GM19372 (cell line): ENCODE results near the gene PCBP4.

Source experiments
- ATAC-seq: cut with Tn5 transposase; IDR thresholded peaks from one replicate; pipeline ENCODE4 v1.9.1; 2021; ENCODE audit warnings: mild to moderate bottlenecking, low read depth, moderate library complexity; ENCODE audit not compliant: unreplicated experiment

Gene PCBP4

GRCh38 chr3:51974963-51975851, 8.0 kb upstream of the PCBP4 start, which contains the start of gene ABHD14A:
TSS of gene ABHD14A (plus strand) at chr3:51975064. CDS start at chr3:51975136, 72 bp downstream.
- ATAC-seq, result peak; percentile 68

- peak; percentile 3 for ATAC-seq
Observed at GRCh38 chr3:51974277-51974962, 7.2 kb upstream of the PCBP4 start.

GRCh38 chr3:51971350-51971749, 4.1 kb upstream of the PCBP4 start:
- ATAC-seq, result no peak

DNA sequence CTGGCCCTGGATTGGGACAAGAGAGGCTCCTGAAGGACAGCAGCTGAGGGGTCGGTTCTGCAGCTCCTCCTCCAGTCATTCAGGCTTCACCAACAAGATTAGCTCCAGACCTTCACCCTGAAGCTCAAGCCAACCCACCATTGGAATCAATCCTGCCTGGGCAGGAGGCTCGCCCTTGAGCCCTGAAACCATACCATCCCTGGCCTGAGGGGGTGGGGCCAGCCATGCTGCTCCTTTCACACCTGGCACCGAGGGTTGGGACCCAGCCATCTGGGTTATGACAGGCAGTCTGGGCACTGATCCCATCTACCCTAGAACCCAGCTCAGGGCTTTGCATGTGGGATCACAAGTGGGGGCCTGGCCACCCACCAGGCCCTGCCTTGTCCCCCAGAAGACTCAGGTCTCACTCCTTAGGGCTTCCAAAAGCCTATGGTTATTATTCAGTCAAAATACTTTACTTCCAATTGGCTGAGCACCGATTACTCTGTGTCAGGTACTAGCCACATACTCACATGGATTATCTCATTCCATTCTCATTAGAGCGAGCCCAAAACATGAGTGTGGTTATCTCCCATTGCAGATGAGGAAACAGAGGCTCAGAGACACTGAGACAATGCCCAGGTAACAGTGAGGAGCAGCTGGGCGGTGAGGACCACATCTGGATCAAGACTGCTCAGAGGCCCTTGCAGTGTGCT, 3.5 kb upstream of the PCBP4 start:
- ATAC-seq, result no peak

GRCh38 chr3:51969841-51970240, 2.6 kb upstream of the PCBP4 start:
- ATAC-seq, result no peak

- no peak for ATAC-seq
Observed at GRCh38 chr3:51968883-51969678, 1.8 kb upstream of the PCBP4 start.

DNA sequence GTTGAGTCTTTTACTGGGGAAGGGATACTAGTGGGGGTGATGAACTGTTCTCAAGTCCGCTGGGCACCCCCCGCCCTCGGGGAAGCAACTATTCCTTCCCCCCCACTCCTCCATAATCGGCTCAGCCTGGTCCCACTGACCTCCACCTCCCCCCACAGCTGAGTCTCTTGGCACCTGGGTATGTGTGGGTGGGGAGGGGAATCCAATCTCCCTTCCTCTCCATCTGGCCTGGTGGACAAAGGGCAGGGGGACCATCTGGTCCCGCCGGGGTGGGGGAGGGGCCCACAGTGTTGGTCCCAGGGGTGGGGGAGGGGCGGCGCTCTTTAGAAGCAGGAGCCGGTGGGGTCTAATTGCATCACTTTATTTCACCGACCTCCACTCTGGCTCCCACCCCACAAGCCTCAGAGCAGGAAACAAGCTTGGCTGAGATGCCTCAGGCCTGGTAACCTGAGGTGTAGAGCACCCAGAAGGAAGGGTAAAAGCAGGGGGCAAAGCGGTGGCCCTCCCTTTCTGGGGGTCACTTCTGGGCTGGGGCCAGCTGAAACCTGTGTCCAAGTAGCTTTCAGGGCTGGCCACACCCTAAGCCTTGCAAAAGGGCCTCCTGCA, 1.0 kb upstream of the PCBP4 start:
- ATAC-seq, result no peak

DNA sequence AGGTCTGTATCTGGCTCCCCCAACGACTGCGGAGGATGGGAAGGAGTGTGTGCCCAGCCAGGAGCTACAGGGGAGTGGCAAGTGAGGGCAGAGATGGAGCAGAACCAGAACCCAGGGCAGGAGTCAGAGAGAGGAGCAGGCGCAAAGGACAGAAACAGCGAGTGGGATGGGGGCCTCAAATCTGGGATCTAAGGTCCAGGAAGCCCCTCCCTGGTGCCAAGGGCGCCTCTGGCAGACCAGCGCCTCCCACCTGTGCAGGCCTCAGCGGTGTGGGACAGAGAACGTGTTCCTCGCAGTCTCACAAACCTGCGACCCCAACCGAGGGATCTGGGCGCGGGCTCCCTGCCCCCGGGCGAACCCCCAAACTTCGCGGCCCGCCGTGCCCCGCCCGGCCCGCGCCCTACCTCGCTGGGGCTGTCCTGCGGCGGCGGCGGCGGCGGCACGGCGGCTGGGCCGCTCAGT, 301 bp downstream of the PCBP4 start:
- ATAC-seq, result no peak

GRCh38 chr3:51966486-51966885, 768 bp downstream of the PCBP4 start:
- ATAC-seq, result no peak

DNA sequence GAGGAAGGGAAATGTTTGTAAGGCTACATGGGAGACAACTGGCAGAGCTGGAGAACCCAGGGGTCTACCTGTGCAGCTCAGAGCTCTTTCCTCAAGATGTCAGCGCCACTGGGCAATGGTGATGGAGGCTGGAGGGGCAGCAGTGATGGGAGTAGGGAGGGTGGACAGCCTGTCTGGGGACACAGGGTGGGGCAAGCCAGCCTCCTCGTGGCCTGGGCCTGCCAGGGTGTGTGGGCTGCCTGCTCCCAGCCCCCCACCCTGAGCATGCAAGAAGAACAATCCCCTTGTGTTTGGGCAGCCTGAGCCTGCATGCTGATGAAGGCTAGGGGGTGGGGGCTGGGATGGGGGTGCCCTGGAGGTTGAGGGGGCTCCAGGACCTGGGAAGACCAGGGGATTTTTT, 1.2 kb downstream of the PCBP4 start:
- ATAC-seq, result no peak

- ATAC-seq, result no peak
Observed at GRCh38 chr3:51964521-51964920, 2.7 kb downstream of the PCBP4 start.

DNA sequence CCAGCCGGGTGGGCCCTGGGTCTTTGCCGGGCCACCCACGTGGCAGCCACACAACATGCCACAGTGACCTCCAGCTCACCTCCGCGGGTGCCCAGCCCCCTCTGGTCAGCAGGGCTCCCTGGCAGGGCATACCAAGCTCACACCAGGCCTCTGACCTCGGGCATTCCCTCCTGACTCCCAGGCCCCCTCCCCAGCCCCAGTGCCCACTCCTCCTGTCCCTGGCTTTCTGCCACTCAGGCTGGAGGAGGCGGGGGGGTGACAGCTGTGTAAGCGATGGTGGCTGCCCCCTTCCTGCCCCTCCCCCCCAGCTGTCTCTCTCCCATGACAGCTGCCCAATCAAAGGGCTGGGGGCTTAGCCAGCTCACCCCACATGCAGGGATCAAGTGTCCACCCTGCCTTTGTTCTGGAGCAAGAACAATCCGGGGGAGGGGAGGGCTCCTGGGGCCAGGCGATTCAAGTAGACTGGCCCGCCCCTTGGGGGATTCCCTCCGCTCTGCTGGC, 3.3 kb downstream of the PCBP4 start:
- no peak for ATAC-seq

DNA sequence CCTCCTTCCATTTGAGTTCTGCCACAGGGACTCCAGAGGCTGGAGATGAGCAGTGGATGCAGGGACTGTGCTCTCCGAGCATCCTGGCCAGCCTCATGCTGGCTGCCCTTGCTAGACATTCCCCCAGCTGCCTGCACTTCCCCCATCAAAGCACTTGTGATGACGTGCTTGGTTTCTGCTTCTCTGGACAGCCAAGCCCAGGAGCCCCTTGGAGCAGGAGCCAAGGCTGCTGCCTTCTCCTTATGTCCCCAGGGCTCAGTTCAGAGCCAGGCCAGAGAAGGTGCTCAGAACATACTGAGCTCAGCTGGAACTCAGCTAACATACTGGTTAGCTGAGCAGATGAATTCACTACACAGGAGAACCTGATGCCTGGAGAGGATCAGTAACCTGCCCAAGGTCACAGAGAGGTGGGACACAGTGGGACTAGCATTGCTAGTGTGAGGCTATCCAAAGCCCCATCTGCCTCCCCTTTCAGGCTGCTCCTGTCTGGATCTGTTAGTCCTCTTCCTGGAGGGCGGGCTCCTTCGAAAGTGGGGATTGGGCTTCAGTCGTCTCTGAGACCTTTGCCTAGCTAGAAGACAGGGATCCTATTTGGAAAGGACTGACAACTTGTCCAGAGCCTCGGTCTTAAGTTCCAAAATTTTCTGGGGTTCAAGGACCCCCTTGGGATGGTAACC, 4.3 kb downstream of the PCBP4 start:
- ATAC-seq, result no peak

GRCh38 chr3:51961602-51962569, 5.4 kb downstream of the PCBP4 start:
- ATAC-seq, result no peak

- ATAC-seq, result no peak
Observed at GRCh38 chr3:51961011-51961410, 6.2 kb downstream of the PCBP4 start.

DNA sequence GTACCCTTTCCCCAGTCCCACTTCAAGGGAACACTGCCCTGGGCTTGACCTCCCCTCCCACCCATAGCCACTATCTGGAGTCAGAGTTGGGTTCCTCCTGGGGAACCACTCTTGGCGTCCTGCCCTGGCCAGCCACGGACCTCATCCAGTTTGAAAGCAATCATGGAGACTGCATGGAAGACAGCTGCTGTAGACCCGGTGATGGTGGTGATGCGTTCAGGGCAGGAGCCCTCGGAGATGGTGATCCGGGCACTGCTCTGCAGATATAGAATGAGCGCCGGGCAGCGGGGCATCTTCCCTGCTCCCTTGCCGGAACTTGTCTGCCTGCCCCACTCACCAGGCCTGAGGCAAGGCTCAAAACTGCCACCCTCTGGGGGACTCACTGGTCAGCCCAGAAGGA, 6.9 kb downstream of the PCBP4 start:
- no peak for ATAC-seq

DNA sequence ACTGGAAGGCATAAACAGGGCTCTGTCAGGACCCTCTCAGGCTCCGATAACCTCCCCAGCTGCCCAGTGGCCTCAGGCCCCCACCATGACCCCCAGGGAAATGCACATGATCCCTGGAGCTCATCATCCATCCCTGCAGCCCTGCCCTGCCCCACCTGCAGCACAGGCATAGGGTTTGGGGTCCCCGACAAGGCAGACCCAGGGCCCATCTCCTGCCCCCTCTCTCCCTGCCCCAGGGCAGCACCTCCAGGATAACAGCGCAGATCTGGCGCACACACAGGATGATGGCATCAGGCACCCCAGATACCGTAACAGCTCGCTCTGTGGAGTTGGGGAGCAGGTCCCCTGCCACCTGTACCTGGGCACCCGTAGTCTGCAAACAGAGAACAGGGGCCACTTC, 7.6 kb downstream of the PCBP4 start:
- ATAC-seq, result no peak
